AG04450 (cell line): ENCODE data around the gene SEC22B. TPM values are rescaled to one million over a fixed set of nuclear protein-coding genes. Genes with fewer than 3 reads are reported as not detected.
"Not testable (repeated sequence)": the region's sequence is repeated elsewhere in the genome, so short reads cannot be mapped to it uniquely, and the experiment has no call there.

Experiments
- CTCF ChIA-PET: fragments of 300-600, 350-600 bp; formaldehyde crosslinking; extraction: SDS; loops from one replicate; lab custom pipeline; 2022; ENCODE audit warnings: antibody characterized with exemption, inconsistent platforms; lab: Charles Lee
- POLR2A ChIA-PET: fragments of 350-600 bp; formaldehyde crosslinking; extraction: SDS; loops from one replicate; lab custom pipeline; 2021; ENCODE audit warnings: antibody characterized with exemption, inconsistent platforms; lab: Yijun Ruan, JAX
- DNase-seq: peaks from one replicate; pipeline ENCODE4 v3.0.0-alpha.2; 2011; ENCODE audit warnings: low read depth, low spot score
- H3K27ac ChIP-seq: one replicate; pipeline ENCODE4 v1.5.1; 2012; ENCODE audit warnings: low read depth, low read length, control low read depth
- H3K27me3 ChIP-seq: one replicate; pipeline ENCODE4 v1.6.0; 2012; ENCODE audit warnings: low read length; ENCODE audit not compliant: control insufficient read depth, insufficient read depth
- H3K4me3 ChIP-seq: 2 replicates; pipeline ENCODE4 v1.5.1; 2011; ENCODE audit warnings: mild to moderate bottlenecking, low read depth, low read length, control low read depth
- H3K9me3 ChIP-seq: 2 replicates; pipeline ENCODE4 v1.5.1; 2012; ENCODE audit warnings: low read length; ENCODE audit not compliant: control insufficient read depth, insufficient read depth
- polyA plus RNA-seq: library from polyadenylated mRNA; depleted of rRNA; stranded (reverse); fragments of >200 nt; gene quantifications from 2 replicates; pipeline ENCODE4 v1.2.3, GENCODE V29; 2011
- TF ChIP-seq, protein P1 (sequence below): IDR thresholded peaks from 2 replicates; pipeline ENCODE4 v1.5.1; 2011; ENCODE audit warnings: low read depth, low read length, control low read depth, inconsistent platforms

Gene SEC22B
- polyA plus RNA-seq, 1 experiment = 73.9 TPM

DNA sequence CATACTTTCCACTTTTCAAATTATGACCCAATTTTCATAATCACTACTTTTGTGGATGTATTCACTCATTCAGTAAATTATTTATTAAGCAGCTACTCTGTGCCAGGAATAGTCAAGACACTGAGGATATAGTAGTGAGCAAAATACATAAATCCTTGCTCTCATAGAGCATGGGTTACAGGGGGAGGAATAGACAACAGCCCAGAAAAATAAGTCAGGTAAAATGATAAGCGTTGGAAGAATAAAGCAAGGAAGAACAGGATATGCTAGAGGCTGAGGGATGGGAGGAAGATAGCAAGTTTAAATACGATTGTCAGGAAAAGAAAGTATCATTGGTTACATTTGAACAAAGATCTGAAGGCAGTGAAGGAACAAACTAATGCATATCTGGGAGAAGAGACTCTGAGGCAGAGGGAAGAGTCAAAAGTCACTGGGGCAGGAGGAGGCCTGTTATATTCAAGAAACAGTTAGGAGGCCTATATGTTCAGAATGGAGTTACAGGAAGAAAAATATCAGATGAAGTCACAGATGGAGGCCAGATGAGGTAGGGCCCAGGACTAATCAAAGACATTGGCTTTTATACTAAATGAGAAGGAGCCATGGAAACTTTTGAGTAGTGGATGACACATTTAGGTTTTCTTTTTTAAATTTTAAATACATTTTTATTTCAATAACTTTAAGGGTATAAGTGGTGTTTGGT is 42.9 kb downstream of the SEC22B start:
- Histone ChIP-seq H3K4me3 (no peak overlapping the region), H3K27ac (no peak overlapping the region), H3K9me3 (no peaks in the 10 kb centered on the region), H3K27me3 (no peaks in the 10 kb centered on the region)
- CTCF ChIA-PET = no interaction called here
- DNase-seq = no peak
- POLR2A ChIA-PET = no interaction called here
- TF ChIP-seq, protein P1, sequence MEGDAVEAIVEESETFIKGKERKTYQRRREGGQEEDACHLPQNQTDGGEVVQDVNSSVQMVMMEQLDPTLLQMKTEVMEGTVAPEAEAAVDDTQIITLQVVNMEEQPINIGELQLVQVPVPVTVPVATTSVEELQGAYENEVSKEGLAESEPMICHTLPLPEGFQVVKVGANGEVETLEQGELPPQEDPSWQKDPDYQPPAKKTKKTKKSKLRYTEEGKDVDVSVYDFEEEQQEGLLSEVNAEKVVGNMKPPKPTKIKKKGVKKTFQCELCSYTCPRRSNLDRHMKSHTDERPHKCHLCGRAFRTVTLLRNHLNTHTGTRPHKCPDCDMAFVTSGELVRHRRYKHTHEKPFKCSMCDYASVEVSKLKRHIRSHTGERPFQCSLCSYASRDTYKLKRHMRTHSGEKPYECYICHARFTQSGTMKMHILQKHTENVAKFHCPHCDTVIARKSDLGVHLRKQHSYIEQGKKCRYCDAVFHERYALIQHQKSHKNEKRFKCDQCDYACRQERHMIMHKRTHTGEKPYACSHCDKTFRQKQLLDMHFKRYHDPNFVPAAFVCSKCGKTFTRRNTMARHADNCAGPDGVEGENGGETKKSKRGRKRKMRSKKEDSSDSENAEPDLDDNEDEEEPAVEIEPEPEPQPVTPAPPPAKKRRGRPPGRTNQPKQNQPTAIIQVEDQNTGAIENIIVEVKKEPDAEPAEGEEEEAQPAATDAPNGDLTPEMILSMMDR = no peak

DNA sequence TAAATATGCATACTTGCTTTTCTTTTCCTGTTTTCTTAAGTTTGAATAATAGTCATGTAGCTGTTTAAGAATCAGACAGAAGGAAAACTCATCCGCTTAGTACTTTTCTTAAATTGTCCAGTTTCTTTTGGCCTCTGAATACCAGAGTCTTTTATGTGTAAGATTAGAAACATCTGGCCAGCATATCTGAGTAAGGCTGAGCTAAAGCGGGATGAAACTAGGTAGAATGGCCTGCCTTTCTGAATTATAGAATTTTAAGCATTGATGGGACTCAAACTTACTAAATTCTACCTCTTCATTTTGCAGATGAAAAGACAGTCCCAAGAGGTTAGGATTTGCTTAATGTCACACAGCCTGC is 43.9 kb downstream of the SEC22B start:
- H3K27me3 ChIP-seq, DNase-seq, H3K4me3 ChIP-seq, CTCF ChIA-PET, H3K9me3 ChIP-seq, POLR2A ChIA-PET: not testable (repeated sequence)
- H3K27ac ChIP-seq = peak overlapping the region; percentile 40

DNA sequence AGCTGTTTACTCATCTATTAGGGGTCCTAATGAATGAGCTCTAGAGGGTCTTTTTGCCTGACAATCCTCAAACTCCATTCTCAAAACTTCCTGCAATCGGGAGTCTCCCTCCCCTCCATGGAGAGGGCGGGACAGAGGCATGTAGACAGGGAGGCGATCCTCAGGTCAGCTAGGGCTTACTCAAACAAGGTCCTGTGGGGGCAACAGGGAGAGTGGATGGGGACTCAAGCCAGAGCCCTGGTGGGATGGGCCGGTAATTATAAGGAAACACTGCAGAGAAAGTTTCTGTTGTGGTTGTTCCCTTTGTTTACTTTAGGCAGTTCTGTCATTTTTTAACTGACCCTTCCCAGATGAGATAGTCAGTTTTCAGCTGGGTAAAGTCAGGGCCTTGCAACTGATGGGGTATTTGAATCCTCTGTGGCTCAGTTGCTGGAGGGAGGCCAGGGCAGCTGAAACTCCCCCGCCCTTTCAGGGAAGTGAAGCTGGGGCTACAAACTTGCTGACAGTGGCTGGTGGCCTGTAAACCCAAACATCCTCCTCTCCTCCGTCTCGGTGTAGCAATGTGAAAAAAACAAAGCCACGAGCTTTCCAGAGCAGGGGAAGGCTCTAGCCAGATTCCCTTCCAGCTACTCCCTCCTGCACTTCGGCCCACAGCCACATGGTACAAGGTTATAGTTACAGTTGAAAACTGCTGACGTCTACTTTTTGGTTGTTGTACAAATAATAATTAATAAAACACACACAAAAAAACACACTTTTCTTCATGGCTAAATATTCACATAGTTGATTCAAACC is 44.5 kb downstream of the SEC22B start:
- H3K27me3 ChIP-seq, CTCF ChIA-PET, H3K9me3 ChIP-seq, POLR2A ChIA-PET, H3K4me3 ChIP-seq: not testable (repeated sequence)
- H3K27ac ChIP-seq = peak overlapping the region; percentile 40
- DNase-seq = peak; percentile 41

DNA sequence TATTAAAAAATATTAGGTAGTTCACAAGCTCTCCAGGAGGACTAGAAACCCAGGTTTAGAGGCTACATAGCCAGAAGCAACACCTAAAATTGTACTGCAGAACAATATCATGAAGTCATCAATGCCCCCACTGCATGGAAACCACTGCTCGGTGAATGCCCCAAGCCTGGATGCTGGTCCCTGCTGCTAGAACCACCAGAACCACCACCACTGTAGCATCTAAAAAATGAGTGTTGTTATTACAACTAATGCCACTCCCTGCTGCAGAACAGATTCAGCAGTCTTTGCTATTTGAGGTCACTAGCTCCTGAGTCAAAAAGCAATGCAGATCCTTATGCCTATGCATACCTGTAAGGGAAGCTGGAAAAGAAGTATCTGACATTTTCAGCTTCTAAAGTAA is 48.4 kb downstream of the SEC22B start:
- DNase-seq, H3K27ac ChIP-seq, H3K9me3 ChIP-seq, H3K4me3 ChIP-seq, POLR2A ChIA-PET, CTCF ChIA-PET, H3K27me3 ChIP-seq: not testable (repeated sequence)

DNA sequence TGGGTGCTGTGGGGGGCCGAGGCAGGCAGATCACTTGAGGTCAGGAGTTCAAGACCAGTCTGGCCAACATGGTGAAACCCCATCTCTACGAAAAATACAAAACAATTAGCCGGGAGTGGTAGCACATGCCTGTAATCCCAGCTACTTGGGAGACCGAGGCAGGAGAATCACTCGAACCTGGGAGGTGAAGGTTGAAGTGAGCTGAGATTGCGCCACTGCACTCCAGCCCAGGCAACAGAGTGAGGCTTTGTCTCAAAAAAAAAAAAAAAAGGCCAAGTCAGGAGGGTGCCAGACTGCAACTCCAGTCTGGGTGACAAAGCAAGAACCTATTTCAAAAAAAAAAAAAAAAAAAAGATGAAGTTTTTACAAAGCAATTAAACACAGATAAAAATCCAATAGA is 50.1 kb downstream of the SEC22B start:
- H3K27me3 ChIP-seq, H3K4me3 ChIP-seq, H3K27ac ChIP-seq, POLR2A ChIA-PET, DNase-seq, H3K9me3 ChIP-seq, CTCF ChIA-PET: not testable (repeated sequence)

DNA sequence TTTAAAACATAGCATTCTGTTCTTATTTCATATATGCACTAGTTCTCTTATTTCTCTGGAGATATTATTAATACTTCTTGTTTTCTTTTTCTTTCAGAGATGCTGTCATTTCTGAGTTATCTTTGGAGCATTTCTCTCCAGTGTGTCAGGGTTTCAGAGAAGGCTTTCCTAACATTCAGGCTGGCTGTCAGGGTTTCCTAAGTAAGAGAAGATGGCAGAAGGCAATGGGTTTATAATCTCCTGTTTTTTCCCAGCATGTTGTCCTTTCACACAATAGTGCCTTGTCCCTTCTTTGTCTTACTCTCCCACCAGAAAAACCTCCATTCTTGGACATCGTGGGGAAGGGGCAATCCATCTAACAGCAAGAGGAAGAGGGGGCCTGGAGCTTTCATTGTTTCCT is 51.7 kb downstream of the SEC22B start:
- H3K9me3 ChIP-seq, DNase-seq, H3K27me3 ChIP-seq, H3K27ac ChIP-seq, POLR2A ChIA-PET, CTCF ChIA-PET, H3K4me3 ChIP-seq: not testable (repeated sequence)

DNA sequence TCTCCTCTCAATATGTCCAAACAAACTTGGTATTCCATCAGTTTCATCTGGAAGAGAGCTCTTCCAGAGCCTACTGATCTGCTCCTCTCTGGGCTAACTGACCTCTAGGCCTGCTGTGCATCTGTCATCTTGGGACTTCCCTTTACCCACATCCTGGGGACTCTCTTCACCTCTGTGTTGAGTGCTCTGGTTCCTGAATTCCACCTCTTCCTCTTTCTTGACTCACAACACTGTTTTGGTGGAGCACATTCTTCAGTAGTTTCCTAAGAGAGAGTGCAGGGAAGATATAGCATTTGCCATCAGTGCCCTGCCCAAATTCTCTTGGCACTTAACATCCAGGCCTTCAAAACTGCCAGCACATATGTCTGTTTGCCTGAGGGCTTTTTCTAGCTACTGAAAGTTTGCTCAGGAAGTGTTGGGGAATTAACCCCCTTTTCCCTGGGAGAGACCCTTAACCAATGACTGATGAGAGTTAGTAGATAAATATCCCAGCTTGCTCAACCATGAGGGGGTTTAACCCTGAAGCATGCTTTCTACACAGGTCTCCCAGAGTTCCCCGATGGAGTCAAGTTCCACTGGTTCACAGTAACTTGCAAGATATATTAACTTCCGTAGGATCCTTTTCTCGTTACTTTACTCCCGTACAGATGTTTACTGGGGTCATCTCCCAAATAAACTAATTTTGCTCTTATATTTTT is 52.4 kb downstream of the SEC22B start:
- H3K9me3 ChIP-seq, CTCF ChIA-PET, H3K4me3 ChIP-seq, H3K27ac ChIP-seq, H3K27me3 ChIP-seq, POLR2A ChIA-PET, DNase-seq: not testable (repeated sequence)

DNA sequence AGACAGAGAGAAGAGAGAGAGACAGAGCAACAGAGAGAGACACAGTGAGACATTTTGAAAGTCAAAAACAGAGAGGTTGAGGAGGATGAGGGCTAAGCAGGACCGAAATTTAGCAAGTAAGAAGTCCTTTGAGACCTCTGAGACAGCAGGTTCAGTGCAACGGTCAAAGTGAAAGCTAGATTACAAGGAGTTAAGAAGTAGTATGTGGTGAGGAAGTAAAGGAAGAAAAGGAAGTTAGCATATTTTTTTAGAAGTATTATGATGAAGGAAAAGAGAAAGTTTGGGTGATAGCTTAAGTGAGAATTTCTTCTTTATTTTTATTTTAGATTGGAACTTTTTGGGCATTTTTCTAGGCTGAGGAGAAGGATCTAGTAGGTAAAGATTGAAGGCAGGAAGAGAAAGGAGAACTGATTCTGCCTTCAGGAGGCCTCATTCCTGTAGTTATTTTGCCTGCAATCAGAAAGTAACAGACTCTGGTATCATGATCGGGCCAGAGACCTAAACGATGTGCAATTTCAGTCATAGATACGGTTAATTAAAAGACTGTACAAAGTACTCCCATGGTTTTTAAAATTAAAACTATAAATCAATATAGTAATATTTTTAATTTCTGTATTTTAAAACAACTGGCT is 53.9 kb downstream of the SEC22B start:
- H3K9me3 ChIP-seq, DNase-seq, POLR2A ChIA-PET, H3K4me3 ChIP-seq, H3K27me3 ChIP-seq, CTCF ChIA-PET, H3K27ac ChIP-seq: not testable (repeated sequence)

DNA sequence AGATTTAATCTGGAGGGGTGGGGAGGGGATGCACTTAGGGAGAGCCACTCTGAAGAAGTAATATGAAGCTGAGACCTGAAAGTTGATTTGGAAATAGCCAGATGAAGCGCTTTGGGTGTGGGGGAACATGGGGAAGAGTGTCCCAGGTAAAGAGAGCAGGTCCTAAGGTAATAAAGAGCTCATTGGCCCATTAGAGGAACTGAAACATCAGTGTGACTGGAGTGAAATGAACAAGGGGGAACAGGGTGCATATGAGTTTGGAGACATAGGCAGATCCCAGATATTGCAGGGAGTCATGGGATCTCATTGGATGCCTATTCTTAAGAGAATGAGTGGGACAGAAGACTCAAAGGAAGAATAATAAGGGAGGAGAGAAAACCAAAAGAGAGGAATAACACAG is 54.5 kb downstream of the SEC22B start:
- DNase-seq, H3K27me3 ChIP-seq, H3K27ac ChIP-seq, CTCF ChIA-PET, H3K4me3 ChIP-seq, POLR2A ChIA-PET, H3K9me3 ChIP-seq: not testable (repeated sequence)

DNA sequence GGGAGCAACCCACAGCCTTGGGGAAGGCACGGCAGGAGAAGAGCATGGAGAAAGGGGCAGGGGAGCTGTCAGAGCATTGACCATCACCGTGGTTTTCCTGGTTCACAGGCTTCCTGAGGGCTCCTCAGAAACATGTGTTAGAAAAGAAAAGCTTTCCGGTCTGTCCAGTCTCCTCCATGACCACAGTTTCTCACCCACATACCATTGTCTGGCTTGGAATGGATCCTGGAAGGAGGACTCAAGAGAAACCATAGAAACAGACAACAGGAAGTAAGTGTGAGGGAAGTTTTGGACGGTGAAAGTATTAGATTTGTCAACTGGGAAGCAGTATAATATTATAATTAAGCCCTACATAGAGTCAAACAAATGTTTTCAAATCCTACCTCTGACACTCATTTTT is 55.8 kb downstream of the SEC22B start:
- DNase-seq, CTCF ChIA-PET, H3K4me3 ChIP-seq, H3K27me3 ChIP-seq, POLR2A ChIA-PET, H3K9me3 ChIP-seq, H3K27ac ChIP-seq: not testable (repeated sequence)
